OCI-LY7 (cell line): Measurements from ENCODE around the gene PRRG3.

Experiments used
- EZH2phosphoT487 ChIP-seq: fragments of 200-600 bp; sonication (generic); IDR thresholded peaks from 2 replicates; pipeline ENCODE4 v1.6.1; 2018; ENCODE audit warnings: low read depth, borderline replicate concordance, mild to moderate bottlenecking, mixed run types, antibody characterized with exemption, low read length, moderate library complexity, mixed read lengths
- TF ChIP-seq, protein P1 (sequence below): fragments of 200-600 bp; sonication (generic); conservative IDR thresholded peaks from 2 replicates; pipeline ENCODE4 v1.5.1; 2014; ENCODE audit warnings: mild to moderate bottlenecking, antibody characterized with exemption, low read length, moderate library complexity, mixed read lengths

- TF ChIP-seq, protein P1, sequence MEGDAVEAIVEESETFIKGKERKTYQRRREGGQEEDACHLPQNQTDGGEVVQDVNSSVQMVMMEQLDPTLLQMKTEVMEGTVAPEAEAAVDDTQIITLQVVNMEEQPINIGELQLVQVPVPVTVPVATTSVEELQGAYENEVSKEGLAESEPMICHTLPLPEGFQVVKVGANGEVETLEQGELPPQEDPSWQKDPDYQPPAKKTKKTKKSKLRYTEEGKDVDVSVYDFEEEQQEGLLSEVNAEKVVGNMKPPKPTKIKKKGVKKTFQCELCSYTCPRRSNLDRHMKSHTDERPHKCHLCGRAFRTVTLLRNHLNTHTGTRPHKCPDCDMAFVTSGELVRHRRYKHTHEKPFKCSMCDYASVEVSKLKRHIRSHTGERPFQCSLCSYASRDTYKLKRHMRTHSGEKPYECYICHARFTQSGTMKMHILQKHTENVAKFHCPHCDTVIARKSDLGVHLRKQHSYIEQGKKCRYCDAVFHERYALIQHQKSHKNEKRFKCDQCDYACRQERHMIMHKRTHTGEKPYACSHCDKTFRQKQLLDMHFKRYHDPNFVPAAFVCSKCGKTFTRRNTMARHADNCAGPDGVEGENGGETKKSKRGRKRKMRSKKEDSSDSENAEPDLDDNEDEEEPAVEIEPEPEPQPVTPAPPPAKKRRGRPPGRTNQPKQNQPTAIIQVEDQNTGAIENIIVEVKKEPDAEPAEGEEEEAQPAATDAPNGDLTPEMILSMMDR, result no peak
- TF ChIP-seq EZH2phosphoT487, result no peak
Observed at GRCh38 chrX:151700581-151700980, 5.3 kb downstream of the PRRG3 start.
